HepG2 (cell line): ENCODE results near the gene PFDN1. TPM values are rescaled to one million over a fixed set of nuclear protein-coding genes. Genes with fewer than 3 reads are reported as not detected.

Experiments
- ATAC-seq: fragments of 200-7000 bp; cut with Tn5 transposase; 3 replicates; pipeline ENCODE4 v1.9.1; 2020; ENCODE audit warnings: mild to moderate bottlenecking, moderate library complexity
- BruUV-seq: library from RNA; stranded (reverse); fragments of 400-500 nt; replicated peaks from 2 replicates; lab custom pipeline; 2021; lab: Mats Ljungman, UMichigan
- CTCF ChIA-PET: fragments of 300-600 bp; formaldehyde crosslinking; extraction: SDS; loops from one replicate; lab custom pipeline; 2021; ENCODE audit warnings: low total read pairs, inconsistent platforms, low intra/inter-chr PET ratio; lab: Yijun Ruan, JAX
- POLR2A ChIA-PET: fragments of 350-600 bp; sonication (Branson Sonifier 250); formaldehyde crosslinking; loops from one replicate; lab custom pipeline; 2020; ENCODE audit warnings: antibody characterized with exemption, inconsistent platforms; lab: Yijun Ruan, JAX
- DNase-seq: peaks from one replicate; pipeline ENCODE4 v3.0.0-alpha.2; 2015; ENCODE audit warnings: low spot score
- FAIRE-seq: peaks from 3 replicates; lab custom pipeline; 2011; peaks lifted over from hg19 to GRCh38; lab: Jason Lieb, UNC
- H2AFZ ChIP-seq: one replicate; pipeline ENCODE4 v1.6.1; 2011; ENCODE audit warnings: low read length, inconsistent platforms
- H3K27ac ChIP-seq: fragments of 300-600 bp; 3 replicates; pipeline ENCODE4 v1.8.0; 2011; ENCODE audit warnings: mixed run types, mild to moderate bottlenecking, mixed read lengths, low read length, inconsistent platforms; ENCODE audit not compliant: insufficient read depth; ENCODE audit errors: extremely low read length
- H3K27me3 ChIP-seq, 2 experiments: fragments of 200-600 bp in 1 of 2; 2 replicates in 1 of 2; 3 replicates in 1 of 2; pipeline versions ENCODE4 v1.6.0 to v1.8.0; 2011; ENCODE audit warnings: low read length in 2 of 2, mild to moderate bottlenecking in 2 of 2, moderate library complexity in 2 of 2, inconsistent platforms in 1 of 2; ENCODE audit not compliant: insufficient read depth in 2 of 2, control insufficient read depth in 1 of 2
- H3K36me3 ChIP-seq, 2 experiments: fragments of 200-600 bp in 1 of 2; replicated peaks in 1 of 2; 2 replicates in 1 of 2; 3 replicates in 1 of 2; pipeline versions ENCODE4 v1.5.1 to v1.8.0; 2011; ENCODE audit warnings: low read length in 2 of 2, inconsistent platforms in 1 of 2; ENCODE audit not compliant: insufficient read depth in 2 of 2, control insufficient read depth in 1 of 2
- H3K4me1 ChIP-seq: 2 replicates; pipeline ENCODE4 v1.5.1; 2012; ENCODE audit warnings: low read length, inconsistent platforms; ENCODE audit not compliant: insufficient read depth
- H3K4me2 ChIP-seq: 2 replicates; pipeline ENCODE4 v1.6.0; 2011; ENCODE audit warnings: low read depth, low read length, inconsistent platforms
- H3K4me3 ChIP-seq, 3 experiments: fragments of 200-600 bp in 1 of 3; sonication (generic), shearing (Covaris generic) in 1 of 3; replicated peaks in 1 of 3; 2 replicates each; pipeline ENCODE4 v1.5.1; 2011 to 2016; ENCODE audit warnings: low read length in 3 of 3, inconsistent platforms in 2 of 3, low read depth in 2 of 3, mild to moderate bottlenecking in 2 of 3, control low read depth in 1 of 3, mixed read lengths in 1 of 3; ENCODE audit not compliant: insufficient read depth in 1 of 3
- H3K79me2 ChIP-seq: one replicate; pipeline ENCODE4 v1.6.1; 2011; ENCODE audit warnings: low read length, inconsistent platforms; ENCODE audit not compliant: insufficient read depth
- H3K9ac ChIP-seq: 2 replicates; pipeline ENCODE4 v1.6.0; 2011; ENCODE audit warnings: mild to moderate bottlenecking, low read depth, low read length, inconsistent platforms; ENCODE audit not compliant: insufficient read depth
- H3K9me3 ChIP-seq: 2 replicates; pipeline ENCODE4 v1.5.1; 2012; ENCODE audit warnings: mild to moderate bottlenecking, low read length
- H4K20me1 ChIP-seq: 2 replicates; pipeline ENCODE4 v1.6.0; 2011; ENCODE audit warnings: inconsistent platforms, mild to moderate bottlenecking, low read length, moderate library complexity; ENCODE audit not compliant: insufficient read depth
- CC2D1A ChIP-seq: sonication (generic); formaldehyde crosslinking; IDR thresholded peaks from 2 replicates; pipeline ENCODE4 v1.8.1; 2023; ENCODE audit warnings: mild to moderate bottlenecking, missing genetic modification reagents
- CSRNP1 ChIP-seq: sonication (generic); formaldehyde crosslinking; IDR thresholded peaks from 2 replicates; pipeline ENCODE4 v1.8.1; 2023; ENCODE audit warnings: mild to moderate bottlenecking, missing genetic modification reagents
- E2F1 ChIP-seq: sonication (generic); formaldehyde crosslinking; IDR thresholded peaks from 2 replicates; pipeline ENCODE4 v1.5.0; 2020; ENCODE audit warnings: missing genetic modification reagents
- IRF2 ChIP-seq: IDR thresholded peaks from 2 replicates; pipeline ENCODE4 v1.6.1; 2018; ENCODE audit warnings: missing genetic modification reagents, missing compliant biosample characterization
- MXD1 ChIP-seq: sonication (generic); formaldehyde crosslinking; IDR thresholded peaks from 2 replicates; pipeline ENCODE4 v1.4.0; 2020; ENCODE audit warnings: mild to moderate bottlenecking, missing genetic modification reagents
- SMAD9 ChIP-seq: sonication (generic); formaldehyde crosslinking; IDR thresholded peaks from 2 replicates; pipeline ENCODE4 v1.5.1; 2020; ENCODE audit warnings: mild to moderate bottlenecking, missing genetic modification reagents
- TAF1 ChIP-seq: sonication (generic); formaldehyde crosslinking; IDR thresholded peaks from 2 replicates; pipeline ENCODE4 v1.4.0; 2020; ENCODE audit warnings: missing genetic modification reagents
- ZFX ChIP-seq: sonication (generic); formaldehyde crosslinking; IDR thresholded peaks from 2 replicates; pipeline ENCODE4 v1.4.0; 2020; ENCODE audit warnings: mild to moderate bottlenecking, low read depth, missing genetic modification reagents, moderate library complexity
- ZNF350 ChIP-seq: sonication (generic); formaldehyde crosslinking; IDR thresholded peaks from 2 replicates; pipeline ENCODE4 v1.4.0; 2020; ENCODE audit warnings: mild to moderate bottlenecking, low read depth, missing genetic modification reagents, borderline replicate concordance
- ZNF556 ChIP-seq: sonication (generic); formaldehyde crosslinking; IDR thresholded peaks from 2 replicates; pipeline ENCODE4 v1.4.0; 2020; ENCODE audit warnings: mild to moderate bottlenecking, missing genetic modification reagents, borderline replicate concordance
- WGBS: methylation state at CpG from one replicate; pipeline ENCODE4 v1.1.6; 2017; ENCODE audit warnings: low lambda C conversion rate; 5-methylcytosine and 5-hydroxymethylcytosine counted together
- in situ Hi-C: cut with HindIII; loops from 2 replicates; pipeline ENCODE4 v1.10.0; 2017; ENCODE audit warnings: low pct_unique_long_range_greater_than_20kb; ENCODE audit not compliant: extremely low pct_ligation_motif_present
- intact Hi-C: fragments of 100-400 bp; cut with micrococcal nuclease; formaldehyde crosslinking; loops from one replicate; pipeline ENCODE4 v1.10.0; 2022; ENCODE audit not compliant: unreplicated experiment
- polyA plus RNA-seq, 8 experiments: library from polyadenylated mRNA; depleted of rRNA in 3 of 8; stranded (reverse) in 7 of 8; unstranded in 1 of 8; fragments of >200 nt; fragmentation: Illumina TruSeq in 4 of 8; extraction: Trizol in 4 of 8; gene quantifications; 2 replicates each; pipeline versions ENCODE4 v1.2.1 to v1.2.3, GENCODE V29; 2011 to 2016; ENCODE audit warnings: low read depth in 4 of 8, missing spikeins in 1 of 8, mixed read lengths in 1 of 8; ENCODE audit not compliant: insufficient read depth in 1 of 8
- total RNA-seq, 5 experiments: library from RNA; depleted of rRNA; stranded (reverse); fragments of >200 nt; fragmentation: Illumina TruSeq; extraction: Trizol; gene quantifications; 2 replicates each; pipeline ENCODE4 v1.2.3, GENCODE V29; 2016; ENCODE audit warnings: low read depth in 1 of 5
- TF ChIP-seq, protein P1 (sequence below): sonication (generic); formaldehyde crosslinking; IDR thresholded peaks from 2 replicates; pipeline ENCODE4 v1.5.1; 2020; ENCODE audit warnings: mild to moderate bottlenecking, missing genetic modification reagents, borderline replicate concordance
- TF ChIP-seq, protein P2 (sequence below): sonication (generic); formaldehyde crosslinking; IDR thresholded peaks from 2 replicates; pipeline ENCODE4 v1.5.0; 2020; ENCODE audit warnings: missing genetic modification reagents

PFDN1 gene
- total and polyA plus RNA-seq, 2 of the 13 experiments (the other 11 are each of a cell fraction or from before 2014, with no cell fraction given): 67.2 to 70.8 TPM

GRCh38 chr5:140260089-140260656, 42.7 kb downstream of the PFDN1 start (continued):
- TF ChIP-seq, protein P1, sequence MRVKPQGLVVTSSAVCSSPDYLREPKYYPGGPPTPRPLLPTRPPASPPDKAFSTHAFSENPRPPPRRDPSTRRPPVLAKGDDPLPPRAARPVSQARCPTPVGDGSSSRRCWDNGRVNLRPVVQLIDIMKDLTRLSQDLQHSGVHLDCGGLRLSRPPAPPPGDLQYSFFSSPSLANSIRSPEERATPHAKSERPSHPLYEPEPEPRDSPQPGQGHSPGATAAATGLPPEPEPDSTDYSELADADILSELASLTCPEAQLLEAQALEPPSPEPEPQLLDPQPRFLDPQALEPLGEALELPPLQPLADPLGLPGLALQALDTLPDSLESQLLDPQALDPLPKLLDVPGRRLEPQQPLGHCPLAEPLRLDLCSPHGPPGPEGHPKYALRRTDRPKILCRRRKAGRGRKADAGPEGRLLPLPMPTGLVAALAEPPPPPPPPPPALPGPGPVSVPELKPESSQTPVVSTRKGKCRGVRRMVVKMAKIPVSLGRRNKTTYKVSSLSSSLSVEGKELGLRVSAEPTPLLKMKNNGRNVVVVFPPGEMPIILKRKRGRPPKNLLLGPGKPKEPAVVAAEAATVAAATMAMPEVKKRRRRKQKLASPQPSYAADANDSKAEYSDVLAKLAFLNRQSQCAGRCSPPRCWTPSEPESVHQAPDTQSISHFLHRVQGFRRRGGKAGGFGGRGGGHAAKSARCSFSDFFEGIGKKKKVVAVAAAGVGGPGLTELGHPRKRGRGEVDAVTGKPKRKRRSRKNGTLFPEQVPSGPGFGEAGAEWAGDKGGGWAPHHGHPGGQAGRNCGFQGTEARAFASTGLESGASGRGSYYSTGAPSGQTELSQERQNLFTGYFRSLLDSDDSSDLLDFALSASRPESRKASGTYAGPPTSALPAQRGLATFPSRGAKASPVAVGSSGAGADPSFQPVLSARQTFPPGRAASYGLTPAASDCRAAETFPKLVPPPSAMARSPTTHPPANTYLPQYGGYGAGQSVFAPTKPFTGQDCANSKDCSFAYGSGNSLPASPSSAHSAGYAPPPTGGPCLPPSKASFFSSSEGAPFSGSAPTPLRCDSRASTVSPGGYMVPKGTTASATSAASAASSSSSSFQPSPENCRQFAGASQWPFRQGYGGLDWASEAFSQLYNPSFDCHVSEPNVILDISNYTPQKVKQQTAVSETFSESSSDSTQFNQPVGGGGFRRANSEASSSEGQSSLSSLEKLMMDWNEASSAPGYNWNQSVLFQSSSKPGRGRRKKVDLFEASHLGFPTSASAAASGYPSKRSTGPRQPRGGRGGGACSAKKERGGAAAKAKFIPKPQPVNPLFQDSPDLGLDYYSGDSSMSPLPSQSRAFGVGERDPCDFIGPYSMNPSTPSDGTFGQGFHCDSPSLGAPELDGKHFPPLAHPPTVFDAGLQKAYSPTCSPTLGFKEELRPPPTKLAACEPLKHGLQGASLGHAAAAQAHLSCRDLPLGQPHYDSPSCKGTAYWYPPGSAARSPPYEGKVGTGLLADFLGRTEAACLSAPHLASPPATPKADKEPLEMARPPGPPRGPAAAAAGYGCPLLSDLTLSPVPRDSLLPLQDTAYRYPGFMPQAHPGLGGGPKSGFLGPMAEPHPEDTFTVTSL (CRISPR knock-in tag): no peak
- no peak for TF ChIP-seq ZNF556 (CRISPR knock-in tag)
- no peak for TF ChIP-seq ZFX (CRISPR knock-in tag)
- no peak for TF ChIP-seq CC2D1A (CRISPR knock-in tag)
- no peak for TF ChIP-seq SMAD9 (CRISPR knock-in tag)

DNA sequence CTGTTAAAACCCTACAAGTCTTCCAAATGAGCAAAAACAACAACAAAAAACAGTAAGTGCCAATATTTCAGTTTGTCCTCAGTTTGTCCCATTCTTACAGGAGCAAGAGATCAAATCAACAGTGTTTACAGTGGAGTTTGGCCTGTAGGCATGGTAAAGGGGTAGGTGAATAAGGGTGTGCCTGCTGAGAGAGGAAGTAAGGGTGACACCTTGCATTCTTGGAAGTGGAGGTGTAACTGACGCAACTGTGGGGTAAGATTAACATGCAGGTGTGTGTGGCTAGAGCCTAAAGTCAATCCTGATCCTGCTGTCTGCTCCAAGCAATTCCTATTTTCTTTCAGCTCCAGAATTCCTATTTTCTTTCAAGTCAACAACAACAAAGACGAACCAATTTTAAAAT, 43.4 kb downstream of the PFDN1 start:
- FAIRE-seq (no peak), DNase-seq (no peak)
- no peak overlapping the region for H3K9ac ChIP-seq
- H4K20me1 ChIP-seq: peaks cover 5% of the 10 kb centered on the region; the same call in 1 of the 2 replicates
- TF ChIP-seq IRF2 (CRISPR knock-in tag) (no peak), E2F1 (CRISPR knock-in tag) (no peak), CSRNP1 (no peak), ZNF350 (no peak), TAF1 (CRISPR knock-in tag) (no peak), MXD1 (no peak)
- TF ChIP-seq, protein P2, sequence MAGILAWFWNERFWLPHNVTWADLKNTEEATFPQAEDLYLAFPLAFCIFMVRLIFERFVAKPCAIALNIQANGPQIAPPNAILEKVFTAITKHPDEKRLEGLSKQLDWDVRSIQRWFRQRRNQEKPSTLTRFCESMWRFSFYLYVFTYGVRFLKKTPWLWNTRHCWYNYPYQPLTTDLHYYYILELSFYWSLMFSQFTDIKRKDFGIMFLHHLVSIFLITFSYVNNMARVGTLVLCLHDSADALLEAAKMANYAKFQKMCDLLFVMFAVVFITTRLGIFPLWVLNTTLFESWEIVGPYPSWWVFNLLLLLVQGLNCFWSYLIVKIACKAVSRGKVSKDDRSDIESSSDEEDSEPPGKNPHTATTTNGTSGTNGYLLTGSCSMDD (CRISPR knock-in tag): no peak
- TF ChIP-seq, all 625 proteins: peak for 0
- in situ Hi-C loops (no loop called here), intact Hi-C loops (no loop called here)
- 94% methylated on average over 2 of the region's 2 CpGs for WGBS
- BruUV-seq: no TSS peak
- Histone ChIP-seq H2AFZ (no peak overlapping the region), H3K4me2 (no peak overlapping the region), H3K4me1 (peaks cover 37% of the 10 kb centered on the region), H3K9me3 (no peaks in the 10 kb centered on the region), H3K36me3 (peaks cover 5 to 13% of the 10 kb centered on the region in 2 experiments; a peak in 4 of 5 replicates), H3K27ac (no peak overlapping the region), H3K27me3 (no peaks in the 10 kb centered on the region), H3K4me3 (no peak overlapping the region), H3K79me2 (peaks cover 50% of the 10 kb centered on the region)
- ChIA-PET POLR2A (interaction anchor here (2.9 kb wide), 1 partner anchor 87 kb away, joined by 14 read pairs; the partner anchor contains the start of gene HBEGF), CTCF (no interaction called here)
- ATAC-seq: no peak
